HG03460 (cell line): ENCODE data around the gene NRP1.

Experiments used
- ATAC-seq: cut with Tn5 transposase; IDR thresholded peaks from one replicate; pipeline ENCODE4 v1.9.1; 2021; ENCODE audit not compliant: unreplicated experiment

The NRP1 gene

DNA sequence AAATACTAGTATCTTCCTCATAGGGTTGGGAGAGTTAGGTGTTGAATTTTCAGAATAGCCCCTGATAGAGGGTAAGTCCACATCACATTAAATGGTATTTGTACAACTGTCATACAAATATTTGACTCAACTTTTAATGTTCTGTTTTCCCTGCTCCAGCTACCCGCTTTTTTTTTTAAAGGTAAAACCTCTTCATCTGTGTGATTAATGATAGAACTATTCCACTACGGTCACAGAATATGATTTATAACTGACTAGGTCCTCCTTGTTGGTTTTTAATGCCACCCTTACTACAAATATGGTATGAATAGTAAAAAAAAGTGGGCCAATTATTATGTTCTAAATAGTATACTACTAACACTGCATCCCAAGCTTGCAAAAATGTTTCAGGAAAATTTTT lies 15.6 kb upstream of the NRP1 start:
- ATAC-seq = no peak

DNA sequence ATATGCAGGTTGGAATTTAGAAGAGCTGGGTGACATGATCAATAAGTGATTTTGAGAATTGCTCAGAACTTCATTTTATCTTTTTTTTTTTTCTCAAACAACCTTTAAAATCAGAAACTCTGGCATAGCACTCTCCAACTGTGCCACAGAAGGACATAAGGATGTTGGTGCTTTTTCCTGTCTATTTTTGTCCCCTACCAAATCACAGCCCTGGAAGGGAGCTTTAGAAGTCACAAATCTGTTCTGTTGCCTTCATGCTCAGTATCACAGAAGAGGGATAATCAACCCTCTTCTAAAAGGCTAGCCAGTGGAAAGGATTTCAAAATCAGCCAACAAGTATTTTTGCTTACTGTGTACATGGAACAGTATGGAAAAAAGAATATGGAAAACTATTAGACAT lies 14.8 kb upstream of the NRP1 start:
- no peak for ATAC-seq

DNA sequence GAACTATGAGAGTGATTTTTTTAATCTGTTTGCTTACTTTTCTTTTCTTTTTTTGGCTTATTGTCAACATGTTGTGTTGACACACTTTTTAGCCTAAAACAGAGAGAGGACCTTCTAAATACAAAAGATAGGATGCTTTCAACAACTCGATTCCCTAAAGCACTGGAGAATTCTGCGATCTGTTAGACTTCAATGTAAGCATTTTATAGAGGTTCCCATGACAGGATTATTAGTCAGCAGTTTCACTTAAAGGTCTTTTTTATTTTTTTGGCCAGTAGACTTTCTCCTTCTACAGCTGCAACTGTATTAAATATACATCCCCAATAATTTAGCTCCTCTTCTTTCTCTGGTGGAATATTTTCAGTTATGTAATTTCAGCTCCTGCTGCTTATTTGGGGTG lies 12.7 kb upstream of the NRP1 start:
- no peak for ATAC-seq

DNA sequence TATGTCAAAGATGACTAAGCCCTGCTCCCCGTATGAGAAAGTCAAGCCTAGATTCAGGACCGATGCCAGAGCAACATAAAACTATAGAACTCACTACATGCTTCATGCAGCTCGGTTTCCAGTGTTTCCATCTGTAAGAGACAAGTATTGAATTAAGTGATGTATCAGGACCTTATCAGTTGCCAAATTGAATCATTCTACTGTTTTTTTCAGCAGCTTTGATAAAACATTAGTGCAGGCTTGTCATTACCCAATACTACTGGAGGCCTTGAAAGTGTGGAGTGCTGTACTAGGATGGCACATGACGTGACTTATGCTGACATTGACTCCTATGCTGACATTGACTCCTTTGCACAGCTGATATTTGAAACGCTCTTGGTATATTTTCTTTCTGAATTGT lies 10.8 kb upstream of the NRP1 start:
- ATAC-seq = no peak

DNA sequence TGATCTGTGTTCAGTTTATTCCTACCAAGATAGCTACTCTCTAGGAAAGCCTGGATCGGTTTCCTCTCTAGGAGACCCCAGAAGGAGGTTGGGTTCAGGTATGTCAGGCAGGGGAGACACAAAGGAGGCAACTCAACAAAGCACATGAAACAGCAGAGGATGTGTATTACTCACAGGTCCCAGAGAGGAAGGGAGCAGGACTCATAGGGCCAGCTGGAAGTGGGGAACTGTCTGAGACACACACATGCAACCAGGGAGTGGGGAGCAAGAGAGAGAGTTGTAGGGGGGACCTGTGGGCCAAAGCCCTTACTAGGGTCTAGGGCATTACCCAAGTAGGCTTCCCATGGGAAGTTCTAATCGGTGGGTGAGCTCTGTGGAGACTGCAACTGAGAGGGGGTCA lies 10.2 kb upstream of the NRP1 start:
- ATAC-seq = no peak

DNA sequence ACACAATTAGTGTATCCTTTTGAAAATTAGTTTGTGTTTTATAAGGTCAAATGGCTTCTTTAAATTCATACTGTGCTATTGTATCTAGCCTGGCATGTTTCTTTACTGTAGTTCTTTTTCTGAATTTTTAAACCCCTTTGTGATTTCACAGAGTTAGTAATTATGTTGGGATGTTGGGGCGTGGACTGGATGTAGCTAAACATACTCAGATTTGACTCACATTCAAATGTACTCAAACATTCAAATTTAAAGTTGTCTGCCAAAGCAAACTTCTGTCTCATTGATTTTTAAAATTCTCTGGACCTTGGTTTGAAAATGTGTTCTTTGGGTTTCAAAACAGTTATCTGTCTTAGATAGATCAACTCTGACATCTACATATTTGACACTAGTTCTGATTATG lies 7.2 kb upstream of the NRP1 start:
- ATAC-seq = no peak

DNA sequence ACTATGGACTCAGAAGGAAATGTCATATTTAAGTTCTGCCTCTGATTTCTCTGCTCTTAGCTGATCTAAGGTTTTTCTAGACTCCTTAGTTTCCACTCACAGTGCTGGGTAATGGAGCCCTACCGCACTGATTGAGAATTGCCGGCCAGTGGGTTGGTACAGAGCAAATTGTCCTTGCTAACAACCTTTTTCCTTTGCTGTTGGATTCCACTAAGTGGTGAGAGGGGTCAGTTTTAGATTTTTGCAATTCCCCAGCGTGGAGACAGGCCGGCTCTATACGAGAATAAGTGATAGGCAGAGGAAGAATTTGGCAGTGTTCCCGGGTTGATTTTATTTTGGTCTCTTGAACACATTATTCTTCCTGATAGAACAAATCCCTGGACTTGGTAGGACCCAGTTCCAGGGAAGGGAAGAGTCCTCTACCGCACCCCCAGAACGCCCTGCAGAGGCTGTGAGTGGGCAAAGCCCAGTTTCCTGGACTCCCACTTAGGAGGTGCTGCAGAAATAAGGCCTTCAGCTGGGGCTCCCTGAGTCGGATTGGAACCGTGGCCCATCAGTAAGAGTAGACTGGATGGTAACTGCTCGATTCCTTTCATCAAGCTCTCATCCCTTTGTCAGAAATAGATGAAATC lies 3.0 kb upstream of the NRP1 start:
- ATAC-seq = no peak

DNA sequence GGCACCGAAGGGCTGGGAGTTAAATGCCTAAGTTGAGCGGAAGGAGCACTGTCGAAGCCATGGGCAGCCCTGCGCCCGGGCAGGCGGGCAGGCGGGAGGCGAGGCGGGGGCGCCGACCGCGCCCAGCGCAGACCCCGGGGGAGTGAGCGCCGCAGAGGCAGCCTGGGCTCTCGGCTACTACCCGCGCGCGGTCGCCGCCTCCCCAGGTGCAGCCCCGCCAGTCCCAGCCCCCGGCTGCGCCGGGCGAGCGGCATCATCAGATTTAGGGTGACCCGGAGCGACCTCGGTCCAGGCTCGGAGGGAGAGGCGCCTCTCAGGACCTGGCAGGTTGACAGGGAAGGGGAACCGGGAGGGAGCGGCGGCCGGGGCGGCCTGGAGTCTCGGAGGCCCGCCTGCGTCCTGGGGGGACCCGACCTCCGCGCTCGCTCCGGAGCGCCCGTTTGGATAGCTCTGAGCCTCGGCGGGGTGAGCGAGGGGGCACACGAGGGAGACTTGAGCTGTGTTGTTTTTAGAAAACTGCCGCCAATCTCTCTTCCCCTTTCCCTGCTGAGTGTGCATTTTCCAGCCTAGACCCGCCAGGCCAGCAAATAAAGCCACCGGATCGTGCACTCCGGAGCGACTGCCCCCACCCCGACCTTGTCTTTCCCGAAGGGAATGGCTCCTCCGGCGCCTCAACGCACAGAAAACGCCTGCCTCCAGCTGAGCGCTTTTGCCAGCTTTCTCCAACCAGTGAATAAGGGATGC lies 2.3 kb upstream of the NRP1 start:
- no peak for ATAC-seq

DNA sequence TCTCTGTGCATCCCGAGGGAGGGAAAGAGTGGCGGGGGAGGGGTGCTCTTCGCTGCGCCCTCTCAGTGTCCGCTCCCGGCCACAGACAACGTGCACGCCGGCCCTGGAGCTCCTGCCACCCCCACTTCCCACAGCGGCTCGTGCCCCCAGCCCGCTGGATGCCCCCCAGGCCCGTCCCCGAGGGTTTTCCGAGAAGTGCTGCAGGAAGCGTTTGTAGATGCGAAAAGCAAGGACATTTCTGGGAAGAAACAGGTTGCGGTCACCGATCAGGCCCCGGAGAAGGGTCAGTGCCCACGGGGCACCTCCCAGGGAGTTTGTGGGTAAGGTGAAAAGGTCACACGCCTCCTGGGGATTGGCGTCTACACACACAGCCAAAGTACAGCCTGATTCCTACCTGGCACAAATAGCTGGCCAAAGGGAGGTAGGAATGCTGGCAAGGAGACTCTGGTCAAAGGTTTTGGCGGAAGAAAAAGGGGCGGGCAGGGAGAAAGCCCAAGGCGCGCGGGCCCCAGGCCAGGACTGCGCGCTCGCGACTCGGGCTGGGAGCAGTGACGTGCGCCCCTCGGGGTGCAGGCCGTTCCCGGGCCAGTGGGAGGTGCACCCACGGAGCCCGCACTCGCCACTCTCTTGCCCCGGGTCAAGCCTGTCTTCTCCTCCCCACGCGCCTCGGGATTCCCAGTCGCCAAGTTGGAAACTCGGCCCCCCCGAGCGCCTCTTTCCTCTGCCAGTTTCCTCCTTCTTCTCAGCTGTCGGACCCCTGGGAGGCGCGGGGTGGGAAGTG lies 1.5 kb upstream of the NRP1 start:
- no peak for ATAC-seq

DNA sequence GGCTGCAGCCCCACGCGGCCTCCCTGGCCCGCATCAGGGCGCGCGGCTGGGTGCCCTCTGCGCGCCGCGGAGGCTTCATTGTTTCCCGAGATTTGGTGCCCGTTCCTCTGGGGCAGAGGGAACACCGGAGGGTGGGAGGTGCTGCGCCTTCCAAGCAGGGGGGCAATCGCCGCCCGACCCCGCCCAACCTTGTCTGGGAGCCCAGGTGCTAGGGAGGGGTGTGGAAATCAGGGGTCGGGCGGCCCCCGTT lies 1.0 kb upstream of the NRP1 start:
- no peak for ATAC-seq

DNA sequence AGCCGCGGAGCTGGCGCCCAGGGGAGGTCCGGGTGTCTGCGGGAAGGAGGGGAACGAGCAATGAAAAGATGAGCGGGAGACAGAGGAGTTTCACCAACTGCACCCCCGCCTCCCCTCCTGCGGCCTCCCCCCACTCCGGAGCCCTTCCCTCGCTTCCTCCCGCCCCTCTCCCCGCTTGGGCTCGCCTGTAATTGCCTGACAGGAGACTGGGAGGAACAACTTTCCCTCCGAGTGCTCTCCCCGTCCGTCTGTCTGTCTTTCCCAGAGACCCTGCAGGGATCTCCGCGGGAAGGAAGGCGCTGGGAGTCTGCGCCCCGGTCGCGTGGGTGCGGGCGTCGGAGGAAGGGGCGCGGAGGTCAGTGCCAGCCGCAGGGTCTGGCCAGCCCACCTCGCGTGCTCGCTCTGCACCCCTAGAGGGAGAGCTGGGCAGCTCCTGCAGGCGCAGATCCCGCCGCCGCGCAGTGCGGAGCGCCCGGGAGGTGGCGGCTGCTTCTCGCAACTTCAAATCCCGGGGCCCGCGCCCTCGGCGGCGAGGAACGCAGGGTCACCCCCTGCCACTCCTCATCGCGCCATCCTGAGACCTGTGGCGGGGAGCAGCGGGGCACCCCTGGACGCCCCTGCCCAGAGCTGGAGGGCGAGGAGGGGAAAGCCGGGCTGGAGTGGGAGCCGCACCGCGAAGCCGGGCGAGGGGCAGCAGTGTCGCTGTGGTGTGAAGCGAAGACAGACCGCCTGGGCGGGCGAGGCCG lies 511 bp upstream of the NRP1 start:
- ATAC-seq = no peak

DNA sequence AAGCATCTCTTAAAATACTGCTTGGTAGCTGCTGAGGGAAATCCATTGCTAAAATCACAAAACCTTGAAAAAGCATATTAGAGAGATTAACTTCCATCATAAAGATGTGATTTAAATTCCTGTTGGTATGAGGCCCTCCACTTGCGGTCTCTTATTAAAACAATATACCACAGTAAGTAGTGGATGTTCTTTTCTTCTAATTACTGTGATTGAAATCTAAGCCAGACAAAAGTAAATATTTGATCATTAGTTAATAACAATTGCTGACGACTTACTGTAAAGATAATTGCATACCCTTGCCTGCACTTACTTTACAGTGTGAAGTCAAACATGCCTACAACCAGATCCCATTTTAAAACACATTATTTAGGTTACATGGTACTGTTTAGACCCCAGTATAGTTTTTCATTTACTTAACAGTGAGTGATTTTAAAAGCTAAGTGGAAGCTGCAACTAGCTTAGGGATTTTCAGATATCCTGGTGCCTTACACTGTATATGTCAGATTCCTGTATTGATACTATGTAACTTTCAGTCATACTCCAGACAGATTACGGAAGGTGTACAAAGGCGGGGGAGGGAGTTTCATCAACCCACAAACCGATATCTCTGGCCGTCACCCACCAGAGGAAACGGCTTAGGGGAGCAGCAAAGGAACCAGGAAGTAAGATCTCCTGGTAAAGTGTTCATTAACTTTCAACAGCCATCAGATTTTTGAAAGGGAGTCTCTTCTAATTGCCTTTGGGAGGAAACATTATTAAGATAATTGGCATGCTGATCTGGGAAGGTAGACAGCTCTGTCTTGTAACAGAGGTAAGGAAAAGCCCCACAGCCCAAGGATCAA lies 986 bp downstream of the NRP1 start:
- no peak for ATAC-seq

DNA sequence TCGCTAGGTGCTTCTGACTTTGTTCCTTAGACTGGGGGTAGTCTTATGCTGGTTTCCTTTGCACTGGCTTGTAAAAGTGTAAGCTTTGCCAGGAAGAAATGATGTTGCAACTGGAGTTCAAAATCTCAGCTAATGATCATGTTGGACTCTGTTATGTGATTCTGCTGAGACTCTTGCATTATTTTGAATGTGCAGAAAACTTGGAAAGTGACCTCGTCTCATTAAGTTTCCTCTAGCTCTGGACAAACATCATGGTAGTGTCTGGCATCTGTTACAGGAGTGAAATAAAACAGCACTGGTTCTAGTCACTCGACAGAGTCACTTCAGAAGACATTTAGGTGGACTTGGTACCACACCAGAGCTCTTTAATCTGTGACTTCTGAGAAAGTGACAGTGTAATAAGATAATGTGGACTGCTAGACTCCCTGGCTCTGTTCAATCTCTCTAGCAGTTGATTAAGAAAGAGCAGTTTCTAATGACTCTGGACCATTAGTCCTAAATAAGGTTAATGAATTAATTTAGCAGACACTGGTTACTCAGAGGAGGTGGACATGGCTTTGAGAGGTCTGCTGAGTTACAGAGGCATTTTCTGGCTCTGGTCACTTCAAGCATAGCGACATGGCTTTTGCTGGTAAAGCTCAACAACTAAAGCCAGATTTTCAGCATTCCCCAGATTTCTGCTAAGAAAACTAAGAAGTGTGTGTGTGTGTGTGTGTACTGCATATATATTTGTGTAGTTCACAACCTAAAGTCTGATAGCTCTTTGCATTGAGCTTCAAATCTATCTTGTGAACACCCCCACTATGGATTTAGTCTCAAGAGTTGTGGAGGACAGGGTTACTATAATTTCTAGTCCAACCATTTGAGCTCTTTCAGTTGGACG lies 2.0 kb downstream of the NRP1 start:
- ATAC-seq = no peak

DNA sequence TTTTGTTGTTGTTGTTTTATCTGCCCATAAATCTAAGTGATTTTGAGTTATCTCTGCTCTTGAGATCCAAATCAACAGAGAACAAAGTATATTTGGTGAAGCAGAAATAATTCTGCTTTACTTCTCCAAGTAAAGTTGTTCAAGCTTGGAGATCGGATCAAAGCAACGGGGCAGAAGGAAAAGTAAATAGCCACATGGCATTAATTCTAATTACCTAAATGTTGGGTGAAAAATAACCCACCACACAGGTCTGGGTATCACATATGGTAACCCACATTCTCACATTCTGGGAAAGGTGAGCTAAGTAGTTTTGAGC lies 3.1 kb downstream of the NRP1 start:
- ATAC-seq = no peak

DNA sequence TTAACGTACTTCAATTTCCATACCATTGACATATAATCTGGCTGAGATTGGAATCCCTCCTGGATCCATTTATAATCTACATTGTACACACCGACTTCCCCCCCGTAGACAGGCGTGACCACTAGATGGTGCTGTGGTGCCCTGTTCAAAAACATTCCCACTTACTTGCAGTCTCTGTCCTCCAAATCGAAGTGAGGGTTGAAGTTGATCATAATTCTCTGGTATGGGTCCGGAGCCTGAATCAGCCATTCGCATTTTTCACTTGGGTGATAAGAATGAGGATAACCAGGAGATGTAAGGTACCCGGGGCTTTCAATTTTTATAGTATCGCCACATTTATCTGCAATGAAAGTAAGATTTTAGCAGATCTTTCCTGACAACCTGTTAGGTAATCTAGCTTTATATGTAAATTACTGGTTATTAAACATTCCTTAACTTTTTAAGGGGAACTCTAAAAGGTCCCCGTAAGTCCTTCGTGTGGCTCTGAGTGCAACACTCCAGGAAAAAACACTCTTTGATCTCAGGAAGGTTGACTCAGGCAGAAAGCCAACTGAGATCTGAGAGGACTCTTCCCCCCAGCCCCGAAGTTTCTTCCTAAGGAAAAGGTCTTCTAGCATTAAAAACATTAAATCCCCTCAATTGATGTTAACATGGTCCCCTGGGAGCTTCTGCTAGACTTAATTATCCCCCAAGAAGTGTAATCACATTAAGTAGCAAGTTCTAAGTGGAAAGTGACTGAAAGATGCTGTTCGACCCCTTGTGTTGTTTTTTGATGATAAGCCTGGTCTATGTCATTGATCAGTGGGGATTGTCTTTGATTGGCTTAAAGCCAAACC lies 3.7 kb downstream of the NRP1 start:
- peak; percentile 53 for ATAC-seq

DNA sequence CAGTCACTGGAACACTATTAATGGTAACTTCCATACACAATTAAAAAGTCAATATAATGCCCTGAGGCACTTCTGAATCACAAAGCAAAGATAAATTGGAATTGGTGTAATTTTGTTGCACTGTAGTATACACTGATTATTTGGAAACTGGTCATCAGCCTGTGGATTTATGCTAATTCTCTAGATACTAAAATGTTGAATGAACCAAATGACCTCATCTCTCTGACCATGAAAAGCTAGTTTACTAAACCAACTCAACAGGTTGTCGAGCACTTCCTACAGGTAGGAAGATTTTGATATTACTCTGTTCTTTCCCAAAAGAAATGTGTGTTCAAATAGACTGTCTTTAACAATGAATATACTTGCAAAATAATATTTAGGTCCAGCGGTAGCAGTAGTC lies 5.3 kb downstream of the NRP1 start:
- no peak for ATAC-seq

DNA sequence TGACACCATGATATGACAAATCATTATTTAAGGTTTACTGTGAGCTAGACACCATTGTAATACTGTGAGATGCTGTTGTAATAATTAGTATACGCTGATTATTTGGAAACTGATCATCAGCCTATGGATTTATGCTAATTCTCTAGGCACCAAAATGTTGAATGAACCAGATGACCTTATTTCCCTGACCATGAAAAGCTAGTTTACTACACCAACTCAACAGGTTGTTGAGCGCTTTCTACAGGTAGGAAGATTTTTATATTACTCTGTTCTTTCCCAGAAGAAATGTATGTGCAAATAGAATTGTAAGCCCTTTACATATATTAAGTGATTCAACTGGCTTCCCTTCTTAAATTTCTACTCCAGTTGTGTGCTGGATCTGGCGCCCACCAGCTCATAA lies 6.2 kb downstream of the NRP1 start:
- no peak for ATAC-seq

DNA sequence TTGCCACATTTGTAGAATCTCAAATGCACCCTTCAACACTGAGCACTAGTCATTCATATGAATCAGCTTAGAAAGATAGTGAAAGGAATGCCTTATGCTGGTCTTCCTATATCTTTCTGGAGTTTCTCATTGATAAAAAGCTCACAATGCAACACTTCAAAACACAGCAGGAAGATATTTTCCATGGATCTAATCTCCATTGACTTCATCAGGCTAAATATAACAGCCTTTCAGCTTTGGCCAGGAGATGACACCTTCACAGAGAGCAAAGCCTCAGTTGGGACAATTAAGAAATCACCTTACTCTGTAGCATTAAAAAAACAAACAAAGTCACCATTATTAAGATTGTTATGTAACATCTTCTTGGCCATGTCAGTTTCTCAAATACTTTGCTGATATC lies 6.7 kb downstream of the NRP1 start:
- no peak for ATAC-seq

DNA sequence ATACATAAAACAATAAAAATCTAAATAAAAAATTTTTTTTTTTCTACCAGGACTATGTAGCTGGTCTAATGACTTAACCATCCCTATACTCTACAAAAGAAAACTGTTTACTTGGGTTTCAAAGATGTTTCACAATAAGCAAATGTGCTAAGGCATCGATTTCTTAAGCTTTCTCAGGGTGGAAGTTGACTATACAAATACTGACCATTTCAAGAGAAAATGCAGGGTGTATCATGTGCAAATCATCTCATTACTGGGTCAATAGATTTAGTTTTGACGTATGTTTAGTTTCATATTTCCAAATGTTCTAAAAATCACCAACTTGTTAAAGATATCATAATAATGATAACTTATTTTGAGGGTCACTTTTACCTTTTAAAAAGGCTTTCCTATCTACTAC lies 7.5 kb downstream of the NRP1 start:
- ATAC-seq = no peak
